GM23338 (cell line): ENCODE measurements around the gene LYPD4. TPM values are rescaled to one million over a fixed set of nuclear protein-coding genes. Genes with fewer than 3 reads are reported as not detected.

Experiments
- ATAC-seq: fragments of 200-7000 bp; cut with Tn5 transposase; 3 replicates; pipeline ENCODE4 v1.9.1; 2020
- DNase-seq: peaks from one replicate; pipeline ENCODE4 v3.0.0-alpha.2; 2015; ENCODE audit warnings: low spot score
- H2AFZ ChIP-seq: fragments of 200-600 bp; sonication (generic); 2 replicates; pipeline ENCODE4 v1.8.0; 2016; ENCODE audit warnings: antibody characterized with exemption, mild to moderate bottlenecking, moderate library complexity
- H3F3A ChIP-seq: fragments of 200-600 bp; sonication (generic); replicated peaks from 2 replicates; pipeline ENCODE4 v1.8.0; 2017; ENCODE audit warnings: antibody characterized with exemption, mixed run types, low read depth
- H3K27ac ChIP-seq: fragments of 200-600 bp; sonication (generic); 2 replicates; pipeline ENCODE4 v1.6.1; 2016; ENCODE audit warnings: low read depth
- H3K27me3 ChIP-seq: fragments of 200-600 bp; sonication (generic); 2 replicates; pipeline ENCODE4 v1.8.0; 2016; ENCODE audit warnings: mild to moderate bottlenecking, mixed run types, moderate library complexity; ENCODE audit not compliant: insufficient read depth
- H3K36me3 ChIP-seq: fragments of 200-600 bp; sonication (generic); 2 replicates; pipeline ENCODE4 v1.8.0; 2016; ENCODE audit warnings: mild to moderate bottlenecking; ENCODE audit not compliant: insufficient read depth
- H3K4me1 ChIP-seq: fragments of 200-600 bp; sonication (generic); 2 replicates; pipeline ENCODE4 v1.8.0; 2016; ENCODE audit warnings: mild to moderate bottlenecking, moderate library complexity; ENCODE audit not compliant: insufficient read depth
- H3K4me2 ChIP-seq: fragments of 200-600 bp; sonication (generic); 2 replicates; pipeline ENCODE4 v1.7.1; 2017; ENCODE audit warnings: mixed run types
- H3K4me3 ChIP-seq: fragments of 200-600 bp; sonication (generic); 2 replicates; pipeline ENCODE4 v1.6.1; 2016; ENCODE audit warnings: mixed run types
- H3K79me2 ChIP-seq: fragments of 200-600 bp; sonication (generic); replicated peaks from 2 replicates; pipeline ENCODE4 v1.8.0; 2017; ENCODE audit warnings: mild to moderate bottlenecking; ENCODE audit not compliant: insufficient read depth
- H3K9me2 ChIP-seq: fragments of 200-600 bp; sonication (generic); 2 replicates; pipeline ENCODE4 v1.8.0; 2017; ENCODE audit not compliant: insufficient read depth
- H4K20me1 ChIP-seq: fragments of 200-600 bp; sonication (generic); replicated peaks from 2 replicates; pipeline ENCODE4 v1.8.0; 2017; ENCODE audit warnings: mild to moderate bottlenecking; ENCODE audit not compliant: insufficient read depth
- H3K27ac Mint-ChIP-seq: 2 replicates; pipeline ENCODE4 v1.8.0; 2020; ENCODE audit warnings: inconsistent platforms, mild to moderate bottlenecking, moderate library complexity, mixed read lengths
- H3K27me3 Mint-ChIP-seq: 3 replicates; pipeline ENCODE4 v1.8.0; 2022; ENCODE audit warnings: low read depth, mild to moderate bottlenecking, moderate library complexity, mixed read lengths, inconsistent platforms; ENCODE audit not compliant: insufficient read depth, poor library complexity
- H3K36me3 Mint-ChIP-seq: 3 replicates; pipeline ENCODE4 v1.8.0; 2021; ENCODE audit warnings: low read depth, mild to moderate bottlenecking, inconsistent platforms, moderate library complexity, mixed read lengths
- H3K4me1 Mint-ChIP-seq: 3 replicates; pipeline ENCODE4 v1.8.0; 2020; ENCODE audit warnings: mild to moderate bottlenecking, inconsistent platforms, mixed read lengths
- H3K4me3 Mint-ChIP-seq: 3 replicates; pipeline ENCODE4 v1.8.0; 2021; ENCODE audit warnings: moderate library complexity, mild to moderate bottlenecking, inconsistent platforms, mixed read lengths
- H3K9me3 Mint-ChIP-seq: 3 replicates; pipeline ENCODE4 v1.8.0; 2020; ENCODE audit warnings: moderate library complexity, mild to moderate bottlenecking, inconsistent platforms, mixed read lengths
- CREB1 ChIP-seq: fragments of 250-450 bp; sonication (Bioruptor Pico); IDR thresholded peaks from 2 replicates; pipeline ENCODE4 v1.5.0; 2020; ENCODE audit warnings: low read depth, mild to moderate bottlenecking, moderate library complexity
- CTCF ChIP-seq, 2 experiments: fragments of 200-600 bp in 1 of 2; sonication (generic) in 1 of 2; conservative IDR thresholded peaks; 2 replicates each; pipeline versions ENCODE4 v1.5.1 to v1.6.1; 2016 to 2017; ENCODE audit warnings: antibody characterized with exemption in 2 of 2, low read depth in 2 of 2, mild to moderate bottlenecking in 2 of 2, moderate library complexity in 1 of 2
- EZH2 ChIP-seq: fragments of 200-600 bp; sonication (generic); IDR thresholded peaks from one replicate; pipeline ENCODE4 v1.8.0; 2017; ENCODE audit warnings: antibody characterized with exemption, mild to moderate bottlenecking, low read depth; ENCODE audit not compliant: unreplicated experiment
- EZH2phosphoT487 ChIP-seq: fragments of 200-600 bp; sonication (generic); IDR thresholded peaks from one replicate; pipeline ENCODE4 v1.8.1; 2018; ENCODE audit warnings: antibody characterized with exemption; ENCODE audit not compliant: unreplicated experiment
- JUNB ChIP-seq: IDR thresholded peaks from one replicate; pipeline ENCODE4 v1.6.1; 2016; ENCODE audit warnings: antibody characterized with exemption; ENCODE audit not compliant: unreplicated experiment
- NANOG ChIP-seq: IDR thresholded peaks from 2 replicates; pipeline ENCODE4 v1.6.1; 2016; ENCODE audit warnings: antibody characterized with exemption, borderline replicate concordance
- POLR2AphosphoS5 ChIP-seq: IDR thresholded peaks from 2 replicates; pipeline ENCODE4 v1.6.1; 2016; ENCODE audit warnings: antibody characterized with exemption, low read depth
- REST ChIP-seq: IDR thresholded peaks from one replicate; pipeline ENCODE4 v1.6.1; 2018; ENCODE audit warnings: antibody characterized with exemption; ENCODE audit not compliant: unreplicated experiment
- STAT1 ChIP-seq: IDR thresholded peaks from one replicate; pipeline ENCODE4 v1.6.1; 2016; ENCODE audit warnings: antibody characterized with exemption; ENCODE audit not compliant: unreplicated experiment
- ZNF114 ChIP-seq: fragments of 250-450 bp; sonication (Bioruptor Pico); IDR thresholded peaks from 2 replicates; pipeline ENCODE4 v1.5.0; 2020; ENCODE audit warnings: mild to moderate bottlenecking, moderate library complexity
- ZNF331 ChIP-seq: fragments of 250-450 bp; sonication (Bioruptor Pico); IDR thresholded peaks from 2 replicates; pipeline ENCODE4 v1.5.0; 2020; ENCODE audit warnings: low read depth, mild to moderate bottlenecking, moderate library complexity
- ZNF462 ChIP-seq: fragments of 250-450 bp; sonication (Bioruptor Pico); IDR thresholded peaks from 2 replicates; pipeline ENCODE4 v1.5.0; 2020; ENCODE audit warnings: mild to moderate bottlenecking, moderate library complexity
- polyA plus RNA-seq: library from polyadenylated mRNA; unstranded; fragments of >200 nt; fragmentation: Nextera tagmentation; extraction: Ambion mirVana; gene quantifications from 2 replicates; pipeline ENCODE4 v1.2.1, GENCODE V29; 2016
- total RNA-seq: library from RNA; depleted of rRNA; stranded (reverse); fragments of >200 nt; shearing (Covaris generic); gene quantifications from 2 replicates; pipeline ENCODE4 v1.2.3, GENCODE V29; 2014
- TF ChIP-seq, protein P1 (sequence below): IDR thresholded peaks from 2 replicates; pipeline ENCODE4 v1.6.1; 2016; ENCODE audit warnings: antibody characterized with exemption

LYPD4 gene
- total and polyA plus RNA-seq, 2 experiments from 2014 or later: not detected

DNA sequence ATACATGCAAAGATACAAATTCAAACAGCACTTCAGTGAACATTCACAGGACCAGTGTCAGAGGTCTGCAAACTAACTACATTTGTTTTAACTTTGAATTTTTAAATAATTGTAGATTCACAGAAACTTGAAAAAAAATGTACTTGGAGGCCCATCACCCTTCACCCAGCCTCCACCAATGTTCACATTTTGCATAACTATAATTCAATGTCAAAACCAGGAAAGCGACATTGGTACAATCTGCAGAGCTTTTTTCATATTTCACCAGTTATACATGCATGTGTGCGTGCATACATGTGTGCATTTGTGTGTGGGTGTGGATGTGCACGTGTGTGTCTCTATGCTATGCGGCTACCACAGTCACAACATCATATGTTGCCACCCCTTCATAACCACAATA lies 29.2 kb downstream of the LYPD4 start:
- Histone ChIP-seq H3K79me2 (no peaks in the 10 kb centered on the region), H4K20me1 (no peaks in the 10 kb centered on the region), H3K9me2 (no peaks in the 10 kb centered on the region), H3K27ac (no peak overlapping the region), H2AFZ (no peak overlapping the region), H3K4me1 (no peaks in the 10 kb centered on the region), H3F3A (no peaks in the 10 kb centered on the region), H3K27me3 (no peaks in the 10 kb centered on the region), H3K36me3 (no peaks in the 10 kb centered on the region), H3K4me3 (no peak overlapping the region), H3K4me2 (no peak overlapping the region)
- Mint-ChIP-seq H3K9me3 (no peaks in the 10 kb centered on the region), H3K4me3 (no peak overlapping the region), H3K27me3 (peaks cover 8% of the 10 kb centered on the region), H3K27ac (no peak overlapping the region), H3K36me3 (no peaks in the 10 kb centered on the region), H3K4me1 (no peaks in the 10 kb centered on the region)
- ATAC-seq (no peak), DNase-seq (no peak)
- TF ChIP-seq, protein P1, sequence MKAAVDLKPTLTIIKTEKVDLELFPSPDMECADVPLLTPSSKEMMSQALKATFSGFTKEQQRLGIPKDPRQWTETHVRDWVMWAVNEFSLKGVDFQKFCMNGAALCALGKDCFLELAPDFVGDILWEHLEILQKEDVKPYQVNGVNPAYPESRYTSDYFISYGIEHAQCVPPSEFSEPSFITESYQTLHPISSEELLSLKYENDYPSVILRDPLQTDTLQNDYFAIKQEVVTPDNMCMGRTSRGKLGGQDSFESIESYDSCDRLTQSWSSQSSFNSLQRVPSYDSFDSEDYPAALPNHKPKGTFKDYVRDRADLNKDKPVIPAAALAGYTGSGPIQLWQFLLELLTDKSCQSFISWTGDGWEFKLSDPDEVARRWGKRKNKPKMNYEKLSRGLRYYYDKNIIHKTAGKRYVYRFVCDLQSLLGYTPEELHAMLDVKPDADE: no peak
- TF ChIP-seq POLR2AphosphoS5: no peak
- no peak for TF ChIP-seq CTCF (conservative IDR thresholded peaks at IDR 0.05; ENCODE audit: low read depth in 2 of 2)
- no peak for TF ChIP-seq EZH2phosphoT487
- TF ChIP-seq NANOG: no peak
- no peak for TF ChIP-seq ZNF462
- TF ChIP-seq CREB1 (CRISPR knock-in tag): no peak
- TF ChIP-seq ZNF331 (CRISPR knock-in tag): no peak
- no peak for TF ChIP-seq JUNB
- TF ChIP-seq EZH2: no peak
- TF ChIP-seq STAT1: no peak
- TF ChIP-seq REST: no peak
- no peak for TF ChIP-seq ZNF114 (CRISPR knock-in tag)
